HG03095 (cell line): ENCODE data around the gene DDX27.
"Not testable (repeated sequence)": the region's sequence is repeated elsewhere in the genome, so short reads cannot be mapped to it uniquely, and the experiment has no call there.

Experiments used
- ATAC-seq: cut with Tn5 transposase; IDR thresholded peaks from one replicate; pipeline ENCODE4 v1.9.1; 2021; ENCODE audit warnings: moderate library complexity; ENCODE audit not compliant: unreplicated experiment

The DDX27 gene, protein sequence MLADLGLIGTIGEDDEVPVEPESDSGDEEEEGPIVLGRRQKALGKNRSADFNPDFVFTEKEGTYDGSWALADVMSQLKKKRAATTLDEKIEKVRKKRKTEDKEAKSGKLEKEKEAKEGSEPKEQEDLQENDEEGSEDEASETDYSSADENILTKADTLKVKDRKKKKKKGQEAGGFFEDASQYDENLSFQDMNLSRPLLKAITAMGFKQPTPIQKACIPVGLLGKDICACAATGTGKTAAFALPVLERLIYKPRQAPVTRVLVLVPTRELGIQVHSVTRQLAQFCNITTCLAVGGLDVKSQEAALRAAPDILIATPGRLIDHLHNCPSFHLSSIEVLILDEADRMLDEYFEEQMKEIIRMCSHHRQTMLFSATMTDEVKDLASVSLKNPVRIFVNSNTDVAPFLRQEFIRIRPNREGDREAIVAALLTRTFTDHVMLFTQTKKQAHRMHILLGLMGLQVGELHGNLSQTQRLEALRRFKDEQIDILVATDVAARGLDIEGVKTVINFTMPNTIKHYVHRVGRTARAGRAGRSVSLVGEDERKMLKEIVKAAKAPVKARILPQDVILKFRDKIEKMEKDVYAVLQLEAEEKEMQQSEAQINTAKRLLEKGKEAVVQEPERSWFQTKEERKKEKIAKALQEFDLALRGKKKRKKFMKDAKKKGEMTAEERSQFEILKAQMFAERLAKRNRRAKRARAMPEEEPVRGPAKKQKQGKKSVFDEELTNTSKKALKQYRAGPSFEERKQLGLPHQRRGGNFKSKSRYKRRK

DNA sequence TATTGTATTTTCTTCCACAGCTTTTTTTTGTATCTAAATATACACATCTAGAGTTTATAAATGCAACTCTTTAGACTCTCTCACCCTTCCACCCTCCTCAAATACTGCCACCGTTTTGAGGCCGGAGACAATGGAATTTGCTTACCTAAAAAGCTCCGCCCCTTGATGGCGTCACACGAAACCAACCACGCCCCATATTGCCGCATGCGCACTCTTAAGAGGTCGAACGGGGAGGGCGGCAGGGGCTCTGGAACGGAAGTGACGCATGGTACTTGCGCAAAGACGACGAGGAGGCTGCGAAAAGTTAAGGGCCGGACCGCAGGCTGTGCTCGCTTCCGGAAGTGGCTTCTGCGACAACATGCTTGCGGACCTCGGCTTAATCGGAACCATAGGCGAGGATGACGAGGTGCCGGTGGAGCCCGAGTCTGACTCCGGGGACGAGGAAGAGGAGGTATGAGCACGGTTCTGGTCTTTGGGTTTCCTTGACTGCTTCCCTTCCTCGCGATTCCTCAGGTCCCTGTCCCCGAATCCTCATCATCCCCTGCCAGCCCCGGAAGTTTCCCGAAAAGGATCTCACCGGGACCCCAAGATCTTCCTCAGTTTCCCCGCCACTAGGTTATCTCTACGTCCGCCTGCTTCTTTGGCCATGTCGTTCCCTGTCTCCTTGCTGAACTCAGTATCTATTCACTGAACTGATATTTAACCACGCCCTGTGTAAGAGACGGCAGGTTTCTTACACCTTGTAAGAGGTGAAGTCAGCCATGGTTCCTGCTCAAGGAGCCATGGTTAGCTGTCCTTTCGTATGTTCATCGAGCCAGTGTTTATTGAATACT is at the start of gene DDX27:
Gene DDX27 (plus strand): TSS at position 326 of the 833 bp plus-strand sequence. CDS start 33 bp downstream, at position 359.
- ATAC-seq, result peak; percentile 74

DNA sequence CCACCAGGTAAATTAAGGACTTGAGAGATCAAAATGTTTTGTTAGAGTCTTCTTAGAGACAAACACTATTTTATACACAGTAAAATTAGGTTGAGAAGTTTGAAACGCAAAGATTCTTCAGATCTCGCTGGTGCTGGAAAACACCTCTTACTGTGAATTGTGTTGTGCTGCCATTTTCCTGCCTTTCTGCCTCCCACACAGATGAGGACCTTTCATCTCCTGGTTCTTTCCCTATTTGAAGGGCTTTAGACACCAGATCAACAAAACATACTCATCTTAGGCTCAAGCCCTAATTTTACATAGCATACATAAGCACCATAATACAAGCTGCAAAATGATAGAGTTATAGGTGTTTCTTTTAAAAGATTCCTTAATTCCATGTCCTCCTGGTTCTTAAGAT is 49.7 kb upstream of the DDX27 start:
- ATAC-seq, result no peak

DNA sequence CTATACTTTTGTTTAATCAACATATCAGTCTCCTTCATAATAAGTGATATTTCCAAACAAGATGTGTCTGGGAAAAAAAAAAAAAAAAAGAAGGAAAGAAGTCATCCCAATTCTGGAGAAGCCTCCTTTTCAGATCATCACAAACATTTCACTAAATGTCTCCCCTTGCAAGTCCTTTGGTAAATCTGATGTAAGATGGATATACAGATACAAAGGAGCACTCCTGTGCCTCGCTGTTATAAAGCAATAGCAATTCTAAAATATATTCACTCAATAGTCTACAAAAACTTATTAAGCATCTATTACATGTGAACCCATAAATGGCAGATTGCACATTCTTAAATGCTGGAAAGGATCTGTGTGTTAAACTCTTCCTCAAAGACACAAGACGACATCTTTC is 48.5 kb upstream of the DDX27 start:
- ATAC-seq, result no peak

DNA sequence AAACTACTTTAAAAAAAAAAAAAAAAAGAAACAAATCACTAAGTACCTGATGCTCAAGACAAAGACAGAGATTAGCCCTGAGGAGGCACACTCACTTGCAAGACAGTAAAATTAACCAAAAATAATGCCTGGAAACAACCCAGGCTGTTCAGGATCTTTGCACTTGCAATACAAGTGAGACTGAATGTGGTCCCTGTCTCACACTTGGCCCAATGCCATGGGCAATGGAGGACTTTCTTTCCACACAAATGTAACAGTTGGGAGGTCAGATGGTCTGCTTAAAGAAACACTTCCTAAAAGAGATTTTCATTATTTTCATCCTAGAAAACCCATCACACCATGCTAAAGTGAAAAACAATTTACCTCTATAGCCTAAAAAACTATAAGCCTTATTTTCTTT is 47.3 kb upstream of the DDX27 start:
- ATAC-seq, result no peak

DNA sequence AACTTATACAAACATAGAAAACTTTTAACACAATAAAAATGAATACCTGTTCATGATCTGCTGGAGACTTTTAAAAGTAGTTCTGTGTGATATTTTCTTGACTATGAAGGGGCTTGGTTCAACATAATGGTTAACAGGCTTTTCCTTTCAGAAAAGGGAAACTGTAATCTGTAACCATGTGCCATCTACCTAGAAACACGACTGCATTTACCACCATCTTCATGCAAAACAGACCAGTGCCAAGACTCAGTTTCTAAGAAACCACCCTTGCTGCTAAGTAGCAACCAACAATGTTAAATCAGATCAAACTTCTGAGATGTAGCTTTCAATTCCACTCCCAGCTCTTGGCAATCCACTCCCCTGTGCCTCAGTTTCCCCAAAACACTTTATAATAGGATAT is 46.8 kb upstream of the DDX27 start:
- ATAC-seq, result no peak

DNA sequence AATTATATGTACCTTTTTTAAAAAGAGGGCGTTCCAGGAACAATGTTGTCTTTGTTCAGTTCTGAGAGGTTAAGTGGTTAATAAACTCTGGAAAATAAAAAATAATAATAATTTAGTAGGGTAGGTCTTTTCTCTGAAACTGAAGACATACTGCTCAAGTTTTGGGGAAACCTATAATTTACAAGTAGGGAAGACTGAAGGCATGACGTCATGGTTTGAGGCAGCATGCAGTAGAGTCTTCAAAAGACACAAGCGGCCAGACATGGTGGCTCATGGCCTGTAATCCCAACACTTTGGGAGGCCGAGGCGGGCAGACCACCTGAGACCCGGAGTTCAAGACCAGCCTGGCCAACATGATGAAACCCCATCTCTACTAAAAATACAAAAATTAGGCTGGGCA is 45.0 kb upstream of the DDX27 start:
- no peak for ATAC-seq

DNA sequence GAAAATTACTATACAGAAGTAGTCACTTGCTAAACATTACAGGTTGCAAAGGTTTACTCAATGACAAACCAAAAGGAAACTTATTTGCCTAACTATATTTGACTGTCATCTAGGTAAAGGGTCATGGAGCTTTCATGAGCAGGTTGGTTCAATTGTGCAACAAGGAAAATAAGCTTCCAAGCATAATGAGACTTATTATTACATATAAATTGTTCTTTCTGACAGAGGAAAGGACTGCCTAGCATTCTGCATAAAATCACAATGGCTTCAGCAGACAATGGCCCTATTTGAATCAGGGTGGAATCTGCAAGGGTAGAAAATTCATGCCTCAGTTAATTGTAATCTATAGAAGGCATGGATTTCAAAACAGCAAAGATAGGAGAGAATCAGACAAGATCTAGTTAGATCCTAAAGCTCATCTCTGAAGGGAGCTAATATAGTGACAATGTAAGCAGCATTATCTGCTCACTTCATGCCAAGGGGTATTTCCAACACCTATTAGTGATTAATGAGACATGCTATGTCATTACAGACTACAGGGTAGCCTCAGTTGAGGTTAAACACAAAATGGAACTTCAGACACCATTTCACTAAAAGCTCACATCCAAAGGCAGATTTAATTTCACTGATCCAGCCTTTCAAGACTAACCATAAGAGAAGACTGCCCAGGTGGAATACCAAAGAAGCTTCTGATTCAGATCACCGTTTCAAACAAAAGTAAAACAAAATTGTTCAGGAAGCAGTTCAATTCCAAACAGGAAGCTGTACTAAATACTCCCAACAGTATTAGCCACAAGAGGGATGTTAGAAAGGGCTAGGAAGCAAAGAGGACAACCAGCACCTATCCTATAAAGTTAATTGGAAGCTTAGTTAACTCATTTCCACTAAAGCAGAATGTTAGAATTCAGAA is 39.6 kb upstream of the DDX27 start:
- no peak for ATAC-seq

DNA sequence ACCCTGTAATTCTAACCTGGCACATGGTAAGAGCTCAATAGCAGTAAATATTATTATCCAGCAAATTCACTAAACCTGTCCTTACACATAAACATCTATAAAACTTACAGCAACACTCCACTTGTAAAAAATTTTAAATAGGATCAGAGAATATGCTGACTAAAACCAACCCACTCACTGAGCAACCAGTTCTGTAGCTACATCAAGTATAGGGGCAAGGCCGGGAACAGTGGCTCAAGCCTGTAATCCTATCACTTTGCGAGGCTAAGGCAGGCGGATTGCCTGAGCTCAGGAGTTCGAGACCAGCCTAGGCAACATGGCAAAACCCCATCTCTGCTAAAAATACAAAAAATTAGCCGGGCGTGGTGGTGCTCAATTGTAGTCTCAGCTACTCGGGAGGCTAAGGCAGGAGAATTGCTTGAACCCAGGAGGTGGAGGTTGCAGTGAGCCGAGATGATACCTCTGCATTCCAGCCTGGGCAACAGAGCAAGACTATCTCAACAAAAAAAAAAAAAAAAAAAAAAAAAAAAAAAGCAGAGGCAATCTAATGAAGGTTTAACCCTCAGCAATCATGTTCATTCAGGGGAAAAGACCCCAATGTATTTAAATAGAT is 37.8 kb upstream of the DDX27 start:
- ATAC-seq, result no peak

DNA sequence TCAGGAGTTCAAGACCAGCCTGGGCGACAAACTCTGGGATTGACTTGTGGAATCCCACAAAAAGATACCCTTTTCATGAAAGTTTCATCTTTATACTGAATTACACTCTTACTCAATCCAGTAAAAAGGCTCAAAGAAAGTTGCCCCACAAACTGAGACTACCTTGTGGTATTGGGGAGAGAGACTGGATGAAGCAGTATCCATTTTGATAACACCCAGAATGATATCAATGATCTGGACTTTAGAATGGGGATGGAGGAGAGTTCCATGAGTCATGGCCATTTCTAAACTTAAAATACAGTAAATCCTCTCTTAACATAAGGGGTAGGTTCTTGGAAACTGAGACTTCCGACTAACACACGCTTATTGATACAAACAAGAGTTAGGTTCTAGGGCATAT is 35.8 kb upstream of the DDX27 start:
- no peak for ATAC-seq

DNA sequence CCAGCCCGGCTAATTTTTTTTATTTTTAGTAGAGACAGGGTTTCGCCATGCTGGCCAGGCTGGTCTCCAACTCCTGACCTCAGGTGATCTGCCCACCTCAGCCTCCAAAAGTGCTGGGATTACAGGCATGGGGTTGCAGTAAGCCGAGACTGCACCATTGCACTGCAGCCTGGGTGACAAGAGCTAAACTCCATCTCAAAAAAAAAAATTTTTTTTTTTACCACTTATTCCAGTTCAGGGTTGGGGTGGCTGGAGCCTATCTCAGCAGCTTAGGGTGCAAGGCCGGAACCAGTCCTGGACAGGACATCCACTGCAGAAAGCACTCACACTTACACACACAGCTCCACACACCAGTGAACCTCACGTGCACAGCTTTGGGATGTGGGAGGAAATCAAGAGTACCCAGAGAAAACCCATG is 35.1 kb upstream of the DDX27 start:
- not testable (repeated sequence) for ATAC-seq

DNA sequence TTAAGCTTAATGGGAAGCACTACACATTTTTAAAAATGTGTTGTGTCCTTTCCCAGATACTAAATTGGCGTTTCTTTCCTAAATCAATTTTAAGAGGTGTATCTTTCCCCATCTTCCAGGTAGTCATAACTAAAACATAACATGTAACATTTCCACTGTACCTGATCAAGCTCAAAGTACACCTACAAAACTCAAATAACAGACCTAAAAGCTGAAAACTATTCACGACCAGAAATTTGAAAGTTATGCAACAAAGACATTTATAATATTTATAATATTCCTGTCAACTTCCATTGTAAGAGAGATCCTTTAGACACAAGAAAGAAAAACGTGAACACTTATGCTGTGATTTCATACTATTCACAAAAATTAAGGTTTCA is 34.5 kb upstream of the DDX27 start:
- ATAC-seq, result no peak

DNA sequence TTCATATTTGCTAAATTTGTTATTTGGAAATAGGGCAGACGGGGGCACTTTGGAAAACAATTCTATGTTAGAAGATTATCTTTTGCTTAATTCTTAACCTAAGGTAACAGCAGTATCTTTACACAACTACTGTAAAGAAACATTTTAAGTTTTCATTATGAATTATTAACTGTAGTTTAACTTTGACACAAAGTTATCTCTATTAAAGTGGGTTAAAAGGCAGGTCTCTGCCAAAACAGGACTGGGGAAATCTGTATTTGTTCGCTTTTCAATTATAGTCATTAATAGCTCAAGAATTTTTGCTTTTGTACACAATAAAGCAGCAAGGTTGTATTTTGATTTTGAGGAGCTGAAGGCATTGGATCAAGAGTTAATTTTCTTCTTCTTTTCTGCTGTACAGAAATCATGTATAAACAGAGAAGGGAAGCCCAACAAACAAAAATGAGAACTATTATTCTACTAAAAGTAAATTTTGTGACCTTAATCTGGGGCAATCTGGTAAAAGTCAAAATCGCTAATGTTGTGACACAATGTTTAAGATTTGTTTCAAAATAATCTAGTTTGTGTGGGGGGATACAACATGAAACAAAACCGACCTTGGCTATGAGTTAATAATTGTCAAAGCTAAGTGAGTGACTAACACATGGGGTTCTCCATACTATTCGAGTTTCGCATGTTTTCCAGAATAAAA is 34.0 kb upstream of the DDX27 start:
- no peak for ATAC-seq

DNA sequence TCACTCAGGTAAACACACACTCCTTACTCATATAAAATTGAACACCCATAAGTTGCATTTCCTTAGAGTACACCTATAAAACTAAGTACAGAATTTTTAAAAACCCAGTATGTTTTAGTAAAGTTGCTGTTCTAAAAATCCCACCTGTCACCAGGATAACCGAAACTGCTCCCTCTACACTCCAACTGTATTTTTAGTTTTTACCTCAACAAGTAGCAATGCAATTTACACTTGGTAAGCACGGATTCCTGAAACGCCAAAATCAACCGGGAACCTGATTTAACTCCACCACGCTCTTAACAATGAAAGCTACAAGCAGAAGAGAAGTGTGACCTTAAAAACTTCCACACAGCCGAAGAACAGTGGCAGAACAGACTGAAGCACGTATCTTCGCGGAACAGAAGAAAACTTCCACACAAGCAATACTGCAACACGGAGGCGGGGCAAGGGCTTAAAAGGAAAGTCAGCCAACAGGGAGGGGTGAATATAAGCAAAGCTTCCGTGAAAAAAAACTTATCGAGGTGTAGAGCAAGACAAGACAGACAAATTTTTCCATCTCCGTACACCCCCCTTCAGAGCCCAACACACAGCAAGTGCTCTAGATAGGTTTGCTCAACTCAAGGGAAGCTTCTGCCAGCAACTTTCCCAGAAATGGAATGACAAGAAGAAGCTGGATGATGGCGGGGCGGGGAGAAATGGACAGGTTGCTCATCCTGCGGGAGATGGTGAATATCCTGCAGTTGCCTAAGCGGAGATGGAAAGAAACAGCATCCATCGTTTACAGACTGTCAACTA is 32.5 kb upstream of the DDX27 start:
- no peak for ATAC-seq

DNA sequence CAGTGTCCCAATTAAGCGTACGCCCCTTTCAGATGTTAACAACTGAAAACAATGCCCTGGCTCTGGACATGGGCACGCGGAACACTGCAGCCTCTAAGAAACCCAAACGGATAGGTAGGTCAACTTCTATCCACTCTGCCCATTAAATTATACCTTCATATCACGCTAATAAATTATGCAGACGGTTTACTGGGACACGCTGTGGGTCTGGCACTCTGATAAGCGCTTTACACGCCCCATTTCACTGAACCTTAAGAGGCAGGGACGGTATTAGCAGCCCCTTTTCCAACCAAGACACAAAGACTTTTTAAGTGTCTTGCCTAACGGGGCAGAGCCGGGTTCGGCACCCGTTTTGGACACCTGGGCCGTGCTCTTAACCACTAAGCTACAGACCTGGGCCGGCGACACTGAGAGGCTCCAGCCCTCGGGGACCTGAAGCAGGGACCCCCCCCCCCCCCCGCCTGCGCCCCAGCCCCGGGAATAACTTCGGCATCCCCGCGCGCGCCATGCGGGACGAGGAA is 31.8 kb upstream of the DDX27 start:
- ATAC-seq, result peak; percentile 8

DNA sequence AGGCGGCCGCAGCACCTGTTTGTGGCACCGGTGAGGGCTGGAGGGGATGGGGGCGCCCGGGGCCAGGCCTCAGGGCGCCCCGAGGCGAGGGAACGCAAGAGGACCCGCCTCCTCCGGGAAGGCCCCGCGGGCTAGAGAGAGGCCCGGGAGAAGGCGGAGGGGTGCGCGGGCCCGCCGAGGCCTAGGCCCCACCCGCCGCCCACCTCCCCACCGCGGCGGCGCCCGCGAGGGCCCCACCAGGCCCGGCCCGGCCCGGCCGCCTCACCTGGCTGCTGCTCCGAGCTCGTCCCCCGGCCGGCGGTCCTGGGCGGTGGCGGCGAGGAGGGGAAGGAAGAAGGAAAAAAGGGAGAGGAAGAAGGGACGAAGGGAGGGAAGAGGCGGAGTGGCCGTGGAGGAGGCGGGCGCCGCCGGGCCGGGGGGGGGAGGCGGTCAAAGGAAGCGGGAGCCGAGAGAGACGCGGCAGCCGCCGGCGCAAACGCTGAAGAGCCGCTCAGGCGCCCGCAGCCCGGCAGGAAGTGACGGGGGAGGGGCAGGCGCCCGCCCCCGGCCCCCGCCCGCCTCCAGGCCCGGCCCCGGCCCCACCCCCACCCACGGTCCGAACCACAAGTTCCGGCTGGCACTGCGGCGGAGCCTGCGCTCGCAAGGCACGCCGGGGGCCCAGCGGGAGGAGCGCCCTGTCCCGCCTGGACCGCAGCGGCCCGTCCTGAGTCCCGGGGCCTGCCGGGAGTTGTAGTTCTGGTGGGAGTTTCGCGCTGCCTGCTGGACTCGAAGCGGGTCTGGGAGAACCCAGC is 31.2 kb upstream of the DDX27 start, which contains the start of gene STAU1:
Gene STAU1 (minus strand): TSS at position 484 of the 791 bp plus-strand sequence. CDS start 22,133 bp downstream, outside the sequence.
- ATAC-seq, result peak; percentile 89

DNA sequence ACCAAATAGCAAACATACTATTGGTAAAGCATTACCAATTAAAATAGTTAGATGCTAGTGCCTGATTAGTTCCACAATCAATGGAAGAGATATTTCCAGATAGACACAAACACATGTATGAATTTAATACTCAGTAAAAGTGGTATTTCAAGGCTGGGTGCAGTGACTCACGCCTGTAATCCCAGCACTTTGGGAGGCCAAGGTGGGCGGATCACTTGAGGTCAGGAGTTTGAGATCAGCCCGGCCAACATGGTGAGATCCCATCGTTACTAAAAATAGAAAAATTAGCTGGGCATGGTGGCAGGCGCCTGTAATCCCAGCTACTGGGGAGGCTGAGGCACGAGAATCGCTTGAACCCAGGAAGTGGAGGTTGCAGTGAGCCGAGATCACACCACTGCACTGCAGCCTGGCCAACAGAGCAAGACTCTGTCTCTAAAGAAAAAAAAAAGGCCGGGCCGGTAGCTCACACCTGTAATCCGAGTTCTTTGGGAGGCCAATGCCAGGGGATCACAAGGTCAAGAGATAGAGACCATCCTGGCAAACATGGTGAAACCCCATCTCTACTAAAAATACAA is 26.2 kb upstream of the DDX27 start:
- ATAC-seq, result not testable (repeated sequence)

DNA sequence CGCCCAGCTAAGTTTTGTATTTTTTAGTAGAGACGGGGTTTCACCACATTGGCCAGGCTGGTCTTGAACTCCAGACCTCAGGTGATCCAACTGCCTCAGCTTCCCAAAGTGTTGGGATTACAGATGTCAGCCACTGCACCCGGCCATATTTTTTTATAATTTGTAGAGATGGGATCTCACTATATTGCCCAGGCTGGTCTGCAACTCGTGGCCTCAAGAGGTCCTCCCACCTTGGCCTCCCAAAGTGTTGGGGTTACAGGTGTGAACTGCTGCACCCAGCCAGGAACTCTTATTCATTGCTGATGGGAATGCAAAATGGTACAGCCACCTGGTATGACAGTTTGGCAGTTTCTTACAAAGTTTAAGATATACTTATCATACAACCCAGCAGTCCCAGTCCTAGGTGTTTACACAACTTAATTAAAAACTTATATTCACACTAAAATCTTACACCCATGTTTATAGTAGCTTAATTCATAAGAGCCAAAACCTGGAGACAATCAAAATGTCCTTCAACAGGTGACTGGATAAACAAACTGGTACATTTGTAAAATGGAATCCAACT is 19.4 kb upstream of the DDX27 start:
- ATAC-seq, result no peak
